ENCODE data around the gene ATOSB.

ATOSB gene

DNA sequence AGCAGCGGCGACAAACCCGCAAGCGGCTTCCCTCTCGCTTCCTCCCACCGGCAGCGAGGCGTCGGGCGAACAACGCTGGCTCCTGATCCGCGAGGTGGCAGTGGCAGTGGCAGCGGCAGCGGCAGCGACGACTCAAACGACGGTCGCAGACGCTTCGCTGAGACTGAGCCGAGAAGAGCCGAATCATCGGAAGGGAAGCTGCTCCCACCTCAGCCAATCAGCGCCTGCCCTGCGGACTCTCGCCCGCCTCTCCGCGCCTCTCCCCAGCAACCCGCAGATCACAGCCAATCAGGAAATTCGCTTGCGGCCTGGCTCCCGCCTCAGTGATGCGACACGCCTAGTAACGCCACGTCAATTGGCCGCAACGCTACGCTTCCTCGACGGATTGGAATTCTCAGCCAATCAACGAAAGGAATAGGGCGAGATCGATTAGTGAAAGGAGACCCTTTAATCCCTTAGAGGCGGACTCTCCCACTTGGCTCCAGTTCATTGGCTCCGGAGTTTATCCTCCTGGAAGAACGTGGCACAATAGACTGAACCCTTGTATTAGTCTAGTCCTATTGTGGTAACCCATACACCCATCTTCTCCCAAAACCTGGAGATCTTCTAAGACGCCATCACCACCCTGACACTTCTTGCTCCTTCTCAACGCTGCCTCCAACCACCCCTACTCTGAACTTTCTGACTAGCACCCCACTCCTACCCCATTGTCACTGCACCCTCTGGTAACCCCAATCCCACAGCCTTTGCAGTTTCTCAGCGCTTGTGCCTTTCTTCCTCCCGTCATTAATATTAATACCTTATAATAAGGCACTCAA lies 43.0 kb downstream of the ATOSB start, which contains the start of gene VCP:
TSS of gene VCP (minus strand) at position 165 of the 818 bp plus-strand sequence. CDS start 272 bp downstream, outside the sequence.
- peak; percentile 97 for DNase-seq (ENCODE audit: extremely low spot score)
- ChIA-PET POLR2A (interaction anchor here (0.8 to 3.3 kb wide), 9 partner anchors 8 to 78 kb away, joined by 4 to 28 read pairs (median 6); partner anchors contain the start of gene FANCG), CTCF (interaction anchor here (0.6 to 1.3 kb wide), 2 partner anchors 20 to 208 kb away, joined by 3 to 4 read pairs; no protein-coding TSS in a partner anchor)
- TF ChIP-seq TARDBP (IDR thresholded peaks at IDR 0.05) = no peak
- TF ChIP-seq, protein P1, sequence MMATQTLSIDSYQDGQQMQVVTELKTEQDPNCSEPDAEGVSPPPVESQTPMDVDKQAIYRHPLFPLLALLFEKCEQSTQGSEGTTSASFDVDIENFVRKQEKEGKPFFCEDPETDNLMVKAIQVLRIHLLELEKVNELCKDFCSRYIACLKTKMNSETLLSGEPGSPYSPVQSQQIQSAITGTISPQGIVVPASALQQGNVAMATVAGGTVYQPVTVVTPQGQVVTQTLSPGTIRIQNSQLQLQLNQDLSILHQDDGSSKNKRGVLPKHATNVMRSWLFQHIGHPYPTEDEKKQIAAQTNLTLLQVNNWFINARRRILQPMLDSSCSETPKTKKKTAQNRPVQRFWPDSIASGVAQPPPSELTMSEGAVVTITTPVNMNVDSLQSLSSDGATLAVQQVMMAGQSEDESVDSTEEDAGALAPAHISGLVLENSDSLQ (IDR thresholded peaks at IDR 0.05) = peak; percentile 97

DNA sequence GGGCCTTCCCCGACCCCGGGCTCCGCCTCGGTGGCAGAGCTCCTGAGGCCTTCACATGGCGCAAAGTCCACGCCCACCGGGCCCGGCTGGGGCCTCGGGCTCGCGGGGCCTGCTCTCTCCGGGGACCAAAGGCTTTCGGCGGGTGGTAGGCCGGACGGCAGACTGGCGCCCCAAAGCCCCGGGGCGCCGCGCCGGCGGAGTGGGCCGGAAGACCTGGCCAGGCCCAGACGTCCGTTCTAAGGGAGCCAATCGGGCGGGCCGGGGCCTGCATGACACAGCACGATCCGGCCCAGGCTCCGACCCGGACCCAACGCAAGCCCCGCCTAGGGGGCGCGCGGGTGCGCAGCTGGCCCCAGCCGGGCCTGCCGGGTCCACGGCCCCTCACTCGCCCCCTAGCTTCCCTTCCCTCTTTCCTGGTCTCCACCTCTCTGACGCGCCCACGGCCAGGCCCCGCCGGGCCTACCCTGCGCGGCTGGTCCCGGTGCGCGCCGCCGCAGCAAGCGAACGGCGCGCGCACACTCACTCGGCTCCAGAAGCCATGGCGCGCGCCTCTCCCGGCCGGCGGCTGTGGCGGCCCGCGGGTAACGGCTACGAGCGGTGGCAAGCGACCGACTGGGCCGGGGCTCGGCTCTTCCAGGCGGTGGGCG lies 43.7 kb downstream of the ATOSB start:
- CTCF ChIA-PET = interaction anchor here (0.6 to 1.3 kb wide), 2 partner anchors 20 to 207 kb away, joined by 3 to 4 read pairs; no protein-coding TSS in a partner anchor
- POLR2A ChIA-PET = interaction anchor here (0.6 to 3.3 kb wide), 15 partner anchors 9 to 82 kb away, joined by 3 to 28 read pairs (median 5); partner anchors contain the start of genes DNAJB5, FANCG and PIGO
- DNase-seq (ENCODE audit: extremely low spot score) = peak; percentile 66
- no peak for TF ChIP-seq TARDBP (IDR thresholded peaks at IDR 0.05)
- TF ChIP-seq CTBP1 (IDR thresholded peaks at IDR 0.05; ENCODE audit: borderline replicate concordance) = no peak
- TF ChIP-seq ZNF384 (IDR thresholded peaks at IDR 0.05) = no peak
- no peak for TF ChIP-seq ARNT (IDR thresholded peaks at IDR 0.05)
- TF ChIP-seq SP1 (IDR thresholded peaks at IDR 0.05) = no peak
- TF ChIP-seq FOXA1 (IDR thresholded peaks at IDR 0.05) = no peak
- TF ChIP-seq FOXK2 (IDR thresholded peaks at IDR 0.05) = no peak
- no peak for TF ChIP-seq LEF1 (IDR thresholded peaks at IDR 0.05; ENCODE audit: borderline replicate concordance)

GRCh38 chr9:35070823-35071813 lies 44.5 kb downstream of the ATOSB start:
- no peak for DNase-seq (ENCODE audit: extremely low spot score)
- TF ChIP-seq ELF4 (IDR thresholded peaks at IDR 0.05) (no peak), FOXA1 (IDR thresholded peaks at IDR 0.05) (no peak), LEF1 (IDR thresholded peaks at IDR 0.05; ENCODE audit: borderline replicate concordance) (no peak), CTBP1 (IDR thresholded peaks at IDR 0.05; ENCODE audit: borderline replicate concordance) (no peak), FOXM1 (IDR thresholded peaks at IDR 0.05; ENCODE audit: borderline replicate concordance) (no peak), ARNT (IDR thresholded peaks at IDR 0.05) (no peak), HDGF (IDR thresholded peaks at IDR 0.05; ENCODE audit: borderline replicate concordance) (no peak), NFRKB (IDR thresholded peaks at IDR 0.05) (no peak)
- TF ChIP-seq, protein P1 (IDR thresholded peaks at IDR 0.05) = no peak
- ChIA-PET CTCF (interaction anchor here (0.6 to 1.3 kb wide), 2 partner anchors 21 to 206 kb away, joined by 3 to 4 read pairs; no protein-coding TSS in a partner anchor), POLR2A (interaction anchor here (0.6 to 3.3 kb wide), 13 partner anchors 10 to 81 kb away, joined by 3 to 28 read pairs (median 5); partner anchors contain the start of genes DNAJB5, FANCG and PIGO)

GRCh38 chr9:35069020-35069419 lies 46.6 kb downstream of the ATOSB start:
- no peak for TF ChIP-seq BHLHE40 (IDR thresholded peaks at IDR 0.05; ENCODE audit: borderline replicate concordance)
- no peak for TF ChIP-seq FOXK2 (IDR thresholded peaks at IDR 0.05)
- TF ChIP-seq SP1 (IDR thresholded peaks at IDR 0.05) = no peak
- TF ChIP-seq FOXA1 (IDR thresholded peaks at IDR 0.05) = no peak
- no peak for TF ChIP-seq NFRKB (IDR thresholded peaks at IDR 0.05)
- no peak for TF ChIP-seq ARNT (IDR thresholded peaks at IDR 0.05)
- no peak for TF ChIP-seq L3MBTL2 (conservative IDR thresholded peaks at IDR 0.05)
- TF ChIP-seq FOXM1 (IDR thresholded peaks at IDR 0.05; ENCODE audit: borderline replicate concordance) = no peak
- POLR2A ChIA-PET = no interaction called here
- DNase-seq (ENCODE audit: extremely low spot score) = no peak
- CTCF ChIA-PET = no interaction called here

DNA sequence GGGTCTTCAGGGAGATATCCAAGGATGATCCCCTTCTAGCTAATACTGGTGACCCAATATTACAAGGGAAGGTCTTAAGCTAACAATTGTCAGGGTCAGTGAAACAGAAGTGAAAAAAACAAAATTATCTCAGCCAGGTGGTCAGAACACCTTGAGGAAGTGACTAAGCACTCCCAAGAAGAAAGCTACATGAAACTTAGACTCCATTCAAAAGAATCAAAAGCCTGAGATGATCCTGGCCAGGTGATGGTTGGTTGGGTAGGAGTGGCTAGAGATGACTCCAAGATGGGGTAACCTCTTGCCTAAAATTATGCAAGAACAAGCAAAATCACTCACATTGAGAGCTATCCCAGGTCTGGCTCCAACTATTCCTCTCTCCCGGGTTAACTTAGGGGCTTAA lies 48.6 kb downstream of the ATOSB start:
- POLR2A ChIA-PET = no interaction called here
- CTCF ChIA-PET = no interaction called here
- DNase-seq (ENCODE audit: extremely low spot score) = no peak
- no peak for TF ChIP-seq L3MBTL2 (conservative IDR thresholded peaks at IDR 0.05)

DNA sequence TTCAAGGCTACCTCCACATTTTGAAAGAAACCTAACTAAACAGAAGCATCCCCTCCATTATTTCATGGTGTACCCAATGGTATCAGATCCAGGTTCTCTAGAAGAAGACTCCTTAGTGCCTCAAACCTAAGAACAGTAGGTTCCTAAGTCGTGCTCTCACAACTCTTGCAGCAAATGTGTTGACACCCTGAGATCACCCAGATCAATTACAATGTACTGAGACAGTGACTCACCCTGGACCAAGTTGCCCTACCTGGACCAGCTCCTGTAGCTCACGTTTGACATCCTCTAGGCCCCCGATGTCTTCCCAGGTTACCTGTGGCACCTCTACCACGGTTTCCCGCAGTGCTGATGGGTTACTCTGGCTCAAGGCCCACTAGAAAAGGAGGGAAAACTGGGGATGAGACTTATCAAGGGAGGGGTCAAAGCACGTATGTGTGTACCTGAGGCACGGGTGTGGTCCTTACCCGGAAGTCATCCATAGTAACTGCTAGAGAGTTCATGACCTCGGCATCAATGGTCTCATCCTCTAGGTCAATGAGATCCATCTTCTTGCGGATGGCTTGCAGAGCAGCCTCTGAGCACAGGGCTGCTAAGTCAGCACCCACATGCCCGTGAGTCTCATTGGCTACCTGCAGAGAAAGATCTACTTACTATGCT lies 55.0 kb downstream of the ATOSB start:
- ChIA-PET CTCF (no interaction called here), POLR2A (no interaction called here)
- TF ChIP-seq LEF1 (IDR thresholded peaks at IDR 0.05; ENCODE audit: borderline replicate concordance) = no peak
- TF ChIP-seq BHLHE40 (IDR thresholded peaks at IDR 0.05; ENCODE audit: borderline replicate concordance) = no peak
- TF ChIP-seq, protein P1 (IDR thresholded peaks at IDR 0.05) = no peak
- no peak for TF ChIP-seq FOXK2 (IDR thresholded peaks at IDR 0.05)
- TF ChIP-seq ZNF384 (IDR thresholded peaks at IDR 0.05) = no peak
- no peak for TF ChIP-seq FOXA1 (IDR thresholded peaks at IDR 0.05)
- TF ChIP-seq ARNT (IDR thresholded peaks at IDR 0.05) = no peak
- no peak for TF ChIP-seq TARDBP (IDR thresholded peaks at IDR 0.05)
- no peak for TF ChIP-seq ELF4 (IDR thresholded peaks at IDR 0.05)
- TF ChIP-seq HDGF (IDR thresholded peaks at IDR 0.05; ENCODE audit: borderline replicate concordance) = no peak
- TF ChIP-seq NFRKB (IDR thresholded peaks at IDR 0.05) = no peak
- no peak for TF ChIP-seq L3MBTL2 (conservative IDR thresholded peaks at IDR 0.05)
- no peak for TF ChIP-seq SP1 (IDR thresholded peaks at IDR 0.05)
- TF ChIP-seq CTBP1 (IDR thresholded peaks at IDR 0.05; ENCODE audit: borderline replicate concordance) = no peak
- no peak for TF ChIP-seq FOXM1 (IDR thresholded peaks at IDR 0.05; ENCODE audit: borderline replicate concordance)
- no peak for TF ChIP-seq SUZ12 (IDR thresholded peaks at IDR 0.05)
- no peak for DNase-seq (ENCODE audit: extremely low spot score)
